HG03342 (cell line): ENCODE measurements around the gene TAS1R1.

ENCODE experiments used
- ATAC-seq: cut with Tn5 transposase; IDR thresholded peaks from one replicate; pipeline ENCODE4 v1.9.1; 2021; ENCODE audit warnings: mild to moderate bottlenecking, moderate library complexity; ENCODE audit not compliant: unreplicated experiment

Gene TAS1R1

DNA sequence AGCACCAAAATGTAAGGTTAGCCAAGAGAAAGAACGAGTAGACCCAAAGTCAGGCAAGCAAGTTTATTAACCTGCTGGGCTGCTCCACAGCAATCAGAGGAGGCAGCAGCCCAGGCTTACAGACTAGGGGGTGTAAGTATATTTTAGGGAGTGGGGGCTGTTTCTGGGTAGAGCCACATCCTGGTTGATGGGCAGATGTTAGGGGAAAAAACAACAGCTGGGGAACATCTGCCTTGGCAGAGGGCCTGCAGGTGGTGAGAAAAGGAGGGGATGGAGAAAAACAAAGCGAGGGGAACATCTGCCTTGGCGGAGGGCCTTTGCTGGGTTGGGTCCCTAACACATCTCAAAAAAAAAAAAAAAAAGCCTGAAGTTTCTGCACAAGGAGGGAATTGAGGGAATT is 15.0 kb downstream of the TAS1R1 start:
- ATAC-seq: no peak

DNA sequence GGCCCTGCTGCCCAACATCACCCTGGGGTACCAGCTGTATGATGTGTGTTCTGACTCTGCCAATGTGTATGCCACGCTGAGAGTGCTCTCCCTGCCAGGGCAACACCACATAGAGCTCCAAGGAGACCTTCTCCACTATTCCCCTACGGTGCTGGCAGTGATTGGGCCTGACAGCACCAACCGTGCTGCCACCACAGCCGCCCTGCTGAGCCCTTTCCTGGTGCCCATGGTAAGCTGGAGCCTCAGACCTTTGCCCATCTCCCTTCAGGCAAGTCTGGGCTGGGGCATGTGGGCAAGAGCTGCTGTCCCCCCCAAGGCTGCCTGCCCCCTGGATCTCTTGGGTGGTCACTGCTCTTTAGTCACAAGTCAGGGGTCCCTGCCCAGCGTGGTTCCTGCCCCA is 15.9 kb downstream of the TAS1R1 start:
- no peak for ATAC-seq

DNA sequence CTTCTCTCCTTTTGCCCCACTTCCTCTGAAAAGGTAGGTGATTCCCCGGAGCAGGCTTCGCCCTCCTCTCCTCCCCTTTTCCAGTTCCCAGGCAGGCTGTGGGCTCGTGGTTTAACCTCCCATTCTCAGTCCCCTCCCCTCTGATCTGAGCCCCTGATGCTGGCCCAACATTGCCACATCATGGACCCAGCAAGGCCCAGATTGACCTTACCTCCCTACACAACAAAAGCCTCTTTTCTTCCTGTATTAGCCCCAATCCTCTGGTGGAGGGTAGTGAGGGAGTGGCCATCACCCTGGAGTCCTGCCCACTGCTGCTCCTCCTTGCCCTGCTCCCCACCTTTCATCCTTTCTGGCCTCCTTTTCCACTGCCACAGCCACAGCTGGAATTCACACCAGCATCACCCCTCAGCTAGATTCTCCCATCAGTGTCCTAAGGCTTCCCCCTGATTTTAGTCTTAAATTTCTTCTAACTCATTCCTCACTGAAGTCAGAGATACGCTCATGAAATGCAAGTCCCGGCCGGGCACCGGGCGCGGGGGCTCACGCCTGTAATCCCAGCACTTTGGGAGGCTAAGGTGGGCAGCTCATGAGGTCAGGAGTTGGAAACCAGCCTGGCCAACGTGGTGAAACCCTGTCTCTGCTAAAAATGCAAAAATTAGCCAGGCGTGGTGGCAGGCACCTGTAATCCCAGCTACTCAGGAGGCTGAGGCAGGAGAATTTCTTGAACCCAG is 17.7 kb downstream of the TAS1R1 start:
- no peak for ATAC-seq

DNA sequence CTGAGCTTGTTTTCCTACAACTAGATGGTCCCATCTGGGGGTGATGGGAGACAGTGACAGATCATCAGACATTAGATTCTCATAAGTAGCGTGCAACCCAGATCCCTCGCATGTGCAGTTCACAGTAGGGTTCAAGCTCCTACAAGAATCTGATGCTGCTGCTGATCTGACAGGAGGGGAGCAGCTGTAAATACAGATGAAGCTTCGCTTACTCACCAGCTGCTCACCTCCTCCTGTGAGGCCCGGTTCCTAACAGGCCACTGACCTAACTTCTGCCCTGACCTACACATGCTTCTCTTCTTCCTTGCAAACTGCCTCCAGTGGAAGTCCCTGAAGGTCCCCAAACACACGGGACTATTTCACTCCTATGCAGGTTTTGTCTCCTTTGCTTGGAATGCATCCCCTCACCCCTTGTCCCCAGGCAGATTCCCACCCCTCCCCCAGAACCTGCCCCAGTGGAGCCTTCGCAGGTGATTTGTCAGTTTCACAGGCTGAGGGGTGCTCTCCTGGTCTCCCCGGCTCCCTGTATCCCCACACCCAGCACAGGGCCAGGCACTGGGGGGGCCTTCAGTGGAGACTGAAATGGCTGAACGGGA is 19.0 kb downstream of the TAS1R1 start:
- ATAC-seq: no peak

DNA sequence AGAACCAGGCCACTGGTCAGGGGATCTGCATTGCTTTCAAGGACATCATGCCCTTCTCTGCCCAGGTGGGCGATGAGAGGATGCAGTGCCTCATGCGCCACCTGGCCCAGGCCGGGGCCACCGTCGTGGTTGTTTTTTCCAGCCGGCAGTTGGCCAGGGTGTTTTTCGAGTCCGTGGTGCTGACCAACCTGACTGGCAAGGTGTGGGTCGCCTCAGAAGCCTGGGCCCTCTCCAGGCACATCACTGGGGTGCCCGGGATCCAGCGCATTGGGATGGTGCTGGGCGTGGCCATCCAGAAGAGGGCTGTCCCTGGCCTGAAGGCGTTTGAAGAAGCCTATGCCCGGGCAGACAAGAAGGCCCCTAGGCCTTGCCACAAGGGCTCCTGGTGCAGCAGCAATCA is 19.7 kb downstream of the TAS1R1 start:
- ATAC-seq: no peak

DNA sequence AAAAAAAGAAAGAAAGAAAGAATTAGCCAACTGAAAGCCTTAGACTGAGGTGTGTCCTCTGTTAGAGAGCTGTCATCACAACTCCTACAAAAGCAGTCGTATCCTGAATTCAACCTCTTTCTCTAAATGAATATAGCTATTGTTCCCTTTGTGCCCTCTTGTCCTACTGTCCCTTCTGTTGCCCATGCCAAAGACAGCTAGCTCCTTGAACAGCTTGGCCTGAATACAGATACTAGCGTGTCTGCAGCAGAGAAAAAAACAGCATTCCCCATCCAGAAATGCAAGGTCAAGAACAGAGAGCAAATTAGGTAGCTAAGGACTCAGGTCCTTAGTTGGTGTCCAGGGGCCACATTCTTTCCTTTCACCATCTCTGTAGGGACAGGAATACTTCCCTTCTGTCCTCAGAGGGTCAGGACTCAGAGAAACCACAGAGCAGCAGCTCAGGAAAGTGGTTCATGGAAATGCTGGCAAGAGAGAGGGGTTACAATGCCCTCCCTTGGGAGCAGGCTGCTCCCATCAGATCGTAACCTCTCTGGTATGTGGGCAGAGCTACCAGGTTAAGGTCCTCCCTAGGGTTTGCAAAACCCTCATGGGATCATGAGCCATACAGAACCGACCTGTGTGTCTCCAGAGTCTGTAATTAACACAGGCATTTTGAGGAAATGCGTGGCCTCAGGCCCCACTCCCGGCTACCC is 22.9 kb downstream of the TAS1R1 start:
- no peak for ATAC-seq

DNA sequence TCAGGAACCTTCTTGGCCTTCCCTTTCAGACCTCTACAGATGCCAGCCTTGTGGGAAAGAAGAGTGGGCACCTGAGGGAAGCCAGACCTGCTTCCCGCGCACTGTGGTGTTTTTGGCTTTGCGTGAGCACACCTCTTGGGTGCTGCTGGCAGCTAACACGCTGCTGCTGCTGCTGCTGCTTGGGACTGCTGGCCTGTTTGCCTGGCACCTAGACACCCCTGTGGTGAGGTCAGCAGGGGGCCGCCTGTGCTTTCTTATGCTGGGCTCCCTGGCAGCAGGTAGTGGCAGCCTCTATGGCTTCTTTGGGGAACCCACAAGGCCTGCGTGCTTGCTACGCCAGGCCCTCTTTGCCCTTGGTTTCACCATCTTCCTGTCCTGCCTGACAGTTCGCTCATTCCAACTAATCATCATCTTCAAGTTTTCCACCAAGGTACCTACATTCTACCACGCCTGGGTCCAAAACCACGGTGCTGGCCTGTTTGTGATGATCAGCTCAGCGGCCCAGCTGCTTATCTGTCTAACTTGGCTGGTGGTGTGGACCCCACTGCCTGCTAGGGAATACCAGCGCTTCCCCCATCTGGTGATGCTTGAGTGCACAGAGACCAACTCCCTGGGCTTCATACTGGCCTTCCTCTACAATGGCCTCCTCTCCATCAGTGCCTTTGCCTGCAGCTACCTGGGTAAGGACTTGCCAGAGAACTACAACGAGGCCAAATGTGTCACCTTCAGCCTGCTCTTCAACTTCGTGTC is 23.7 kb downstream of the TAS1R1 start:
- ATAC-seq: no peak

DNA sequence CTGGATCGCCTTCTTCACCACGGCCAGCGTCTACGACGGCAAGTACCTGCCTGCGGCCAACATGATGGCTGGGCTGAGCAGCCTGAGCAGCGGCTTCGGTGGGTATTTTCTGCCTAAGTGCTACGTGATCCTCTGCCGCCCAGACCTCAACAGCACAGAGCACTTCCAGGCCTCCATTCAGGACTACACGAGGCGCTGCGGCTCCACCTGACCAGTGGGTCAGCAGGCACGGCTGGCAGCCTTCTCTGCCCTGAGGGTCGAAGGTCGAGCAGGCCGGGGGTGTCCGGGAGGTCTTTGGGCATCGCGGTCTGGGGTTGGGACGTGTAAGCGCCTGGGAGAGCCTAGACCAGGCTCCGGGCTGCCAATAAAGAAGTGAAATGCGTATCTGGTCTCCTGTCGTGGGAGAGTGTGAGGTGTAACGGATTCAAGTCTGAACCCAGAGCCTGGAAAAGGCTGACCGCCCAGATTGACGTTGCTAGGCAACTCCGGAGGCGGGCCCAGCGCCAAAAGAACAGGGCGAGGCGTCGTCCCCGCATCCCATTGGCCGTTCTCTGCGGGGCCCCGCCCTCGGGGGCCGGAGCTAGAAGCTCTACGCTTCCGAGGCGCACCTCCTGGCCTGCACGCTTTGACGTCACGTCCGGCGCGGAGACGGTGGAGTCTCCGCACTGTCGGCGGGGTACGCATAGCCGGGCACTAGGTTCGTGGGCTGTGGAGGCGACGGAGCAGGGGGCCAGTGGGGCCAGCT is 24.4 kb downstream of the TAS1R1 start, which contains the start of gene ZBTB48:
Gene ZBTB48 (plus strand): TSS at position 621 of the 745 bp plus-strand sequence. CDS start 616 bp downstream, outside the sequence.
- ATAC-seq: peak; percentile 96

DNA sequence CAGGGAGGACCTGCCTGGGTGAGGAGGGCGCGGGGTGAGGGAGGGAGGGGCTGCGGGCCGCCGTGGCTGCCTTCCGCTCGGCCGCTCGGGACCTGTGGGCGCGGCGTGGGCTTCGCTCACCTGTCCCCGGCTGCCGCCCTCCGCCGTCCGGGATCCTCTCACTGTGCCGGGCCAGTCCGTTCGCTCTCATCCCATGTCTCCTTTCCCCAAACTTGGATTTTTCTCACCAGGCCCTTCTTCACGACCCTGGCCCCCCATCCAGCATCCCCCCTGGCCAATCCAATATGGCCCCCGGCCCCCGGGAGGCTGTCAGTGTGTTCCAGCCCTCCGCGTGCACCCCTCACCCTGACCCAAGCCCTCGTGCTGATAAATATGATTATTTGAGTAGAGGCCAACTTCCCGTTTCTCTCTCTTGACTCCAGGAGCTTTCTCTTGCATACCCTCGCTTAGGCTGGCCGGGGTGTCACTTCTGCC is 25.0 kb downstream of the TAS1R1 start:
- ATAC-seq: no peak

DNA sequence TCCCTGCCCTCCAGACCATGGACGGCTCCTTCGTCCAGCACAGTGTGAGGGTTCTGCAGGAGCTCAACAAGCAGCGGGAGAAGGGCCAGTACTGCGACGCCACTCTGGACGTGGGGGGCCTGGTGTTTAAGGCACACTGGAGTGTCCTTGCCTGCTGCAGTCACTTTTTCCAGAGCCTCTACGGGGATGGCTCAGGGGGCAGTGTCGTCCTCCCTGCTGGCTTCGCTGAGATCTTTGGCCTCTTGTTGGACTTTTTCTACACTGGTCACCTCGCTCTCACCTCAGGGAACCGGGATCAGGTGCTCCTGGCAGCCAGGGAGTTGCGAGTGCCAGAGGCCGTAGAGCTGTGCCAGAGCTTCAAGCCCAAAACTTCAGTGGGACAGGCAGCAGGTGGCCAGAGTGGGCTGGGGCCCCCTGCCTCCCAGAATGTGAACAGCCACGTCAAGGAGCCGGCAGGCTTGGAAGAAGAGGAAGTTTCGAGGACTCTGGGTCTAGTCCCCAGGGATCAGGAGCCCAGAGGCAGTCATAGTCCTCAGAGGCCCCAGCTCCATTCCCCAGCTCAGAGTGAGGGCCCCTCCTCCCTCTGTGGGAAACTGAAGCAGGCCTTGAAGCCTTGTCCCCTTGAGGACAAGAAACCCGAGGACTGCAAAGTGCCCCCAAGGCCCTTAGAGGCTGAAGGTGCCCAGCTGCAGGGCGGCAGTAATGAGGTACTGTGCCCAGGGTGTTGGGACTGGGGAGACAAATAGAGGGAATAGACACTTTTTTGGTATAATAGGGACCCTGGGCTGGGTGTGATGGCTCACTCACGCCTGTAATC is 25.7 kb downstream of the TAS1R1 start:
- ATAC-seq: no peak

DNA sequence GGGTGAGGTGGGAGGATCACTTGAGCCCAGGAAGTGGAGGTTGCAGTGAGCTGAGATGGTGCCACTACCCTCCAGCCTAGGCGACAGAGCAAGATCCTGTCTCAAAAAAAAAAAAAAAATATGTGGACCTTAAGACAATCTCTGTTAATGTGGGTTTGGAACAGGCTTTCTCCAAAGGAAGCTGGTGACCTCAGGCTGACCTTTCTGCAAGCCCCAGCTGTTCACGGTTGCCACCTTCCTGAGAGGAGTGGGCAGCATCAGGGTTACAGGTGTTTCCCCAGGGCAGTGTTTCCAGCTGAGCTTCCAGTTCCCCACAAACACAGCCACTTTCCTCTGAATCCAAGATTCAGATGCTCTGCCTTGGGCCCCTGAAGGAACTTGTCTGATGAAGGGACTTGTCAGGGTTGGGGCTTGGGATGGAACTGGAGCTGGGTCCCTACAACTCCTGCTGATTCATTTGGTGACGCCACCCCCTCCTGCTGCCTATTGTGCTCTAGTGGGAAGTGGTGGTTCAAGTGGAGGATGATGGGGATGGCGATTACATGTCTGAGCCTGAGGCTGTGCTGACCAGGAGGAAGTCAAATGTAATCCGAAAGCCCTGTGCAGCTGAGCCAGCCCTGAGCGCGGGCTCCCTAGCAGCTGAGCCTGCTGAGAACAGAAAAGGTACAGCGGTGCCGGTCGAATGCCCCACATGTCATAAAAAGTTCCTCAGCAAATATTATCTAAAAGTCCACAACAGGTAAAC is 26.6 kb downstream of the TAS1R1 start:
- ATAC-seq: no peak

DNA sequence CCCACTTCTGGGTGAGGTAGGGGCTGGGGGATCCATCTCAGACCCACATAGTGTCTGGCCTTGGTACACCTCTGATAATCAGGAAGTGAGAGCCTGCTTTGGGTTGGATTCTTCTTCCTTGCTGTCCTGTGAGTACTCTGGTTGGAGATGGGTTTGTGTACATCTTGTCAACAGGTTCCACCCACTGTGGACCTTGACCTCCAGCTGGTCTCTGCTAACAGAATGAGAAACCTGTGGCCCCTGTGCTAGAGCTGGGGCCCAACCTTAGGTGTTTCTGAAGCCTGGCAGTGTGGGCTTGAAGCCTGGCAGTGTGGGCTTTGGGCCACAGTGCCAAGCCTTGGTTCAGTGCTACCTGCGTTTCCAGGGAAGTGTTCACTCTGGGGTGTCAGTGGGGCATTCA is 27.3 kb downstream of the TAS1R1 start:
- ATAC-seq: no peak

DNA sequence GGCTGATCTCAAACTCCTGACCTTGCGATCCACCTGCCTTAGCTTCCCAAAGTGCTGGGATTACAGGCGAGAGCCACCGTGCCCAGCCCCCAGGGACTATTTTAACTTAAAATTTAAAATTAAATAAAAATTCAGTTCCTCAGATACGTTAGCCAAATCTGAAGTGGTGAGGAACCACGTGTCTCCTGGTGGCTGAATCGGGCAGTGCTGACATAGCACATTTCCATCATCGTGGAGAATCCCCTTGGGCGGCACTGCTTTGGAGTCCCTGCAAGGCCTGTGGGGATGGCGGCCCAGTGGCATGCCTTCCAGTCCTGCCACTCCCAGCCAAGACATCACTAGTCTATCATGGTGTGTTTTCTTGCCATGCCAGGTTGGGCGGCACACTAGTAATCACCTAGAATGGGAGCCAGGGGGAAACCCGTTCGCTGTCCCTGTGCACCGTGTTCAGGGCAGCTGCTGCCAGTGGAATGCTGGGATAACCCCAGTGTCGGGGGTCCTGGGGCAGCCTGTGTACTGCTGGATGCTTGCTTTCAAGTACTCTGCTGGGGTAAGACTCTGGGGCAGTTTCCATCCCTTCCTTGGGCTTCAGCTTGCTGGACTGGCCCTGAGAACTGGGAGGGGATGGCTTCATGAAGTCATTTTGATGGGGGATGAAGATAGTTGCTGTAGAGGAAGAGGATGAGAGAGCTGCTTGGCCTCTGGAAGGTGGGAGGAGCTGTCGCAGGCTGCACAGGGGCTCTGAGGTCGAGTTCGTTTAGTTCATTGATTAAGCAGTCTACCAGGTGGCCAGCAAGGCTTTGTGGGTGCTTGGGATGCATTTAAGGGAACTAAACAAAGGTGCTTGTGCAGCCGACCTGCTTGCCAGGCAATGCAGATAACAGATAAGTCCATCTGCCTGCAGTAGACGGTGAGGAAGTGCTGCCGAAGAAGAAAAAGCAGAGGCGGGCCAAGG is 29.3 kb downstream of the TAS1R1 start:
- ATAC-seq: no peak

DNA sequence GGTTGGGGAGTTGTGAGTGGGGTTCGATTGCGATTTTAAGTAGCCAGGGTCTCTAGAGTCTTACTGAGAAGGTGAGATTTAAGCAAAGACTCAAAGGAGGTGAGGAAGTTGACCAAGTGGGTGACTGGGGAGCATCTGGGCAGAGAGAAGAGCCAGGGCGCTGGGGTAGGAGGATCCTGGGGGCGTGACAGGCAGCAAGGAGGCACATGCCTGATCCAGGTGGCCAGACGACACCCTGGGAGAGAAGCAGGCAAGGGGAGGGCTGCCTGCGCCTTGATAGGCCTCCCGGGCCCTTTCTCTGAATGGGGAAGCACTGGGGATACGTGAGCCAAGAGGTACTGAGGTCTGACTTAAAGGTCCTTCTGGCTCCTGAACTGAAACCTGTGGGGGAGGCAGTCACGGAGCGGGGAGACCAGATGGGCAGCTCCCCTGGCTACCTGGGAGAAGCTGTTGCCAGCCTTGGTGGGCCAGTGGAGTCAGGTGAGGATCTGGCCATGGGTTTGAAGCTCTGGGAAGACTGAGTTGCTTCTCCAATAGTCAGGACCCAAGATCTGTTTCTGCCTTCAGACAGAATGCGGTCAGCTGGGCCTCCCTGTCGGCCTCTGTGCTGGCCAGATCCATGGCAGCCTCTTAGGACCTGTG is 30.1 kb downstream of the TAS1R1 start:
- no peak for ATAC-seq

DNA sequence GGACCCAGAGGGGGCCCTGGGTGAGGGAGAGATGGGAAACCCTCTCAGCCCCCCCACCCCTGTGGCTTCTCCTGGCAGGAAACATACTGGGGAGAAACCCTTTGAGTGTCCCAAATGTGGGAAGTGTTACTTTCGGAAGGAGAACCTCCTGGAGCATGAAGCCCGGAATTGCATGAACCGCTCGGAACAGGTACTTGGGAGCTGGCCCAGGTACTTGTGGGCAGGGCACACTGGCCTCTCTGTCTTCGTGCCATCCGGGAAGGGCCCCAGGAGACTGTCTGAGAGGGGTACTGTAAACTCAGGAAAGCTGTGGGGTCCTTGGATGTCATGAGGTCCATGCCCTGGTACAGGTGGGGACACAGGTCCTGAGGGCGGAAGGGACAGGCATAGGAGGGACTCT is 30.7 kb downstream of the TAS1R1 start:
- ATAC-seq: no peak

DNA sequence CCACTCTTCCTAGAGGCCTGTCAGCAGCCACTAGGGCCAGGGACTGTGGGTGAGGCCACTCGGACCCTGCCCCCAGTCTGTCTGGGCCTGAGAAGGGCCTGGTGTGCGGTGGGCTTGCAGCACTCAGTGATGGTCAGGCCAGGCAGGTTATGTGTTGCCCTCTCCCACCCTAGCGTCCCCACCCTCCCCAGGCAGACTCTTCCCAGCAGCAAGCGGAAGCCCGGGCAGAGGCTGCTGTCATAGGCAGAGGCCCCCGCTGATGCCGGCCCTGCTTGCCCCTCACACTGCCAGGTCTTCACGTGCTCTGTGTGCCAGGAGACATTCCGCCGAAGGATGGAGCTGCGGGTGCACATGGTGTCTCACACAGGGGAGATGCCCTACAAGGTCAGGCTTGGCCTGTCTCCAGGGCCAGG is 31.3 kb downstream of the TAS1R1 start:
- ATAC-seq: no peak

DNA sequence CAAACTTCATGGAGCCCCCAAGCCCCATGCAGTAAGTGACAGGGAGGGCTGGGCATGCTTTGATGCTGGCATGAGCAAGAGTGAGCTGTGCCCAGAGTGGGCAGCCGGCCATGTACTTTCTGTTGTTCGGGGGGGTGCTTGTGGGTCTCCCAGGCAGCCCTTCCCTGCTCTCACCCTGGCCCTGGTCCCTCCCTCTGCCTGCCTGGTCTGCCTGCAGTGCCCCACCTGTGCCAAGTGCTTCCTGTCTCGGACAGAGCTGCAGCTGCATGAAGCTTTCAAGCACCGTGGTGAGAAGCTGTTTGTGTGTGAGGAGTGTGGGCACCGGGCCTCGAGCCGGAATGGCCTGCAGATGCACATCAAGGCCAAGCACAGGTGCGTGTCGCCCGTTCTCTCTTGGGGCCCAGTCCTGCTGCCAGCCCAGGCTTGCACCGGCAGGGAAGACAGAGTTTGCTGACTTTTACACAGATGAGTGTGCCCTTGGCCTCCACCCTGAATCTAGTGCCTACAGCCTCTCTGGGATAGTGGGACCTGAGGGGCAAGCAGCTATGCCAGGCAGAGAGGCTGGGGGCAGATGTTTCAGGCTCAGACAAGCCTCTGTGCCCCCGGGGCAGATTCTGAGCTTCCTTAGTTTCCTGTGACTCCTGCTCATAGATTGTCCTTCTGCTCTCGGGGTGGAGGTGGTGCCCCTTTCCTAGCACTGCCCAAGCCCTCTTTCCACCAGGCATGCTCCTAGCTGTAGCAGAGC is 32.3 kb downstream of the TAS1R1 start:
- no peak for ATAC-seq
